LNCaP clone FGC (cell line): ENCODE measurements around the gene NRF1.

Source experiments
- DNase-seq: peaks from one replicate; pipeline ENCODE4 v3.0.0-alpha.2; 2011; ENCODE audit warnings: low read depth
- H3K4me3 ChIP-seq: 2 replicates; pipeline ENCODE4 v1.5.1; 2011; ENCODE audit warnings: mild to moderate bottlenecking, low read depth, low read length, control low read depth
- TF ChIP-seq, protein P1 (sequence below): IDR thresholded peaks from 2 replicates; pipeline ENCODE4 v1.5.1; 2012; ENCODE audit warnings: mild to moderate bottlenecking; ENCODE audit not compliant: control insufficient read depth, insufficient read depth; ENCODE audit errors: extremely low read depth

NRF1 gene

GRCh38 chr7:129746857-129747529 is 135.5 kb downstream of the NRF1 start:
- TF ChIP-seq, protein P1, sequence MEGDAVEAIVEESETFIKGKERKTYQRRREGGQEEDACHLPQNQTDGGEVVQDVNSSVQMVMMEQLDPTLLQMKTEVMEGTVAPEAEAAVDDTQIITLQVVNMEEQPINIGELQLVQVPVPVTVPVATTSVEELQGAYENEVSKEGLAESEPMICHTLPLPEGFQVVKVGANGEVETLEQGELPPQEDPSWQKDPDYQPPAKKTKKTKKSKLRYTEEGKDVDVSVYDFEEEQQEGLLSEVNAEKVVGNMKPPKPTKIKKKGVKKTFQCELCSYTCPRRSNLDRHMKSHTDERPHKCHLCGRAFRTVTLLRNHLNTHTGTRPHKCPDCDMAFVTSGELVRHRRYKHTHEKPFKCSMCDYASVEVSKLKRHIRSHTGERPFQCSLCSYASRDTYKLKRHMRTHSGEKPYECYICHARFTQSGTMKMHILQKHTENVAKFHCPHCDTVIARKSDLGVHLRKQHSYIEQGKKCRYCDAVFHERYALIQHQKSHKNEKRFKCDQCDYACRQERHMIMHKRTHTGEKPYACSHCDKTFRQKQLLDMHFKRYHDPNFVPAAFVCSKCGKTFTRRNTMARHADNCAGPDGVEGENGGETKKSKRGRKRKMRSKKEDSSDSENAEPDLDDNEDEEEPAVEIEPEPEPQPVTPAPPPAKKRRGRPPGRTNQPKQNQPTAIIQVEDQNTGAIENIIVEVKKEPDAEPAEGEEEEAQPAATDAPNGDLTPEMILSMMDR, result no peak
- no peak for DNase-seq
- H3K4me3 ChIP-seq, result no peak overlapping the region

DNA sequence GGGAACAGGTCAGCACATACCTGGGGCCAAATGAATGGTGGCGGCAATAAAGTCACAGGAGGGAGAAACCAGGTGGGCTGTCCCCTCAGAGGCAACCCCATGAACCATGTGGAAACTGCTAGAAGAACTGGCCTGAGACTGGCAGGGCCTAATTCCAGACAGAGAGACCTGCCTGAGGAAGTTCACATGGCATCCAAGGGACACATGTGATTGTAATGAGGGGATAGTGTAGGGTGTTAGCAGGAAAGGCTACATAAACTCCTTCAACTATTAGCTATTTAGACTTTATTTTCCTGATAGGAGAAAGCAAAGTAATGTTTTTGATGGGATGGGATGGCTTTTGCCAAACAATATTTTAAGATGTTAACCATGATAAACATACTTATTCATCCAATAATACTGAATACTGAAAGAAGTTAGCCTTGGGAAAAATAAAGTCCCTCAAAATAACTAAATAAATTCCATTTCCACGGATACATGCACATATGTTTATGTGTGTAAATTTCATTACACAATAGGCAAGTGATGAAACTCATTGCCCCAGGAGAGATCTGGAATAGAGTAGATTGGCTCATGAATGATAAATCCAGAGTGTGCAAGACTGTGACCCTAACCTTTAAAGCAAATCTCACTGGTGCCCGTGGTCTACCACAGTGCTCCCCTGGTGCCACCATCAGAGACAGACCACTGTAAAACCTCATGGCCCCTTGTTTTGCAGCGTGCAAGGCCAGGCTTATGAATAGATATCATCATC is 137.0 kb downstream of the NRF1 start:
- no peak overlapping the region for H3K4me3 ChIP-seq
- no peak for DNase-seq
- TF ChIP-seq, protein P1, result no peak

DNA sequence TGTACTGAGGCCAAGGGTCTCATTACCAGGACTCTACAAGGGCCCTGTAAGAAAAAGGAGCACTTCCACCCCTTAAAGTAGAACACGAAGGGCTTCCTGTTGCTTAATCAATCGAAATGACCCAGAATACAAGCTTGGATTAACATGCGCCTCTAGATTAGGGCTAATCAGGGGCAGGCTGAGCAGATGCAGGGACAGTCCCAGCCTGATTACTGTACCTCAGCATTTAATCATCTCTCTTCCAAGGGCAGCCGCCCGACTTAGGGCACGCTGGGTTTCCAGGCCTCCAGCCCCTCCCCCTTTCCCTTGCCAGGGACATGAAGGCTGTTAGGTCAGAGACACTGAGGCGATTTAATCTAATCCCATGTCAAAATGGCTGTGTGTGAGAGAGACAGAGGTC is 138.6 kb downstream of the NRF1 start:
- no peak for DNase-seq
- H3K4me3 ChIP-seq, result no peak overlapping the region
- TF ChIP-seq, protein P1, result no peak

- no peak overlapping the region for H3K4me3 ChIP-seq
- TF ChIP-seq, protein P1, result no peak
- no peak for DNase-seq
These were observed 139.0 kb downstream of the NRF1 start for GRCh38 chr7:129750501-129750900.

GRCh38 chr7:129751916-129752315 is 140.4 kb downstream of the NRF1 start:
- TF ChIP-seq, protein P1, result no peak
- no peak for DNase-seq
- no peak overlapping the region for H3K4me3 ChIP-seq

GRCh38 chr7:129752760-129753159 is 141.2 kb downstream of the NRF1 start:
- TF ChIP-seq, protein P1, result no peak
- H3K4me3 ChIP-seq, result no peak overlapping the region
- no peak for DNase-seq
